ENCODE results near the gene VPS52.

GRCh38 chr6:33279257-33279695 lies 7.6 kb upstream of the VPS52 start:
- TF ChIP-seq CTCF (IDR thresholded peaks at IDR 0.05) (no peak), EZH2 (IDR thresholded peaks at IDR 0.05) (no peak), EZH2phosphoT487 (IDR thresholded peaks at IDR 0.05) (no peak)
